ENCODE measurements around the gene RTTN. TPM values are rescaled to one million over a fixed set of nuclear protein-coding genes. Genes with fewer than 3 reads are reported as not detected.

RTTN gene
- total RNA-seq, 8 experiments from 2014 or later: 6.2 to 43.6 (median 13.7) TPM

DNA sequence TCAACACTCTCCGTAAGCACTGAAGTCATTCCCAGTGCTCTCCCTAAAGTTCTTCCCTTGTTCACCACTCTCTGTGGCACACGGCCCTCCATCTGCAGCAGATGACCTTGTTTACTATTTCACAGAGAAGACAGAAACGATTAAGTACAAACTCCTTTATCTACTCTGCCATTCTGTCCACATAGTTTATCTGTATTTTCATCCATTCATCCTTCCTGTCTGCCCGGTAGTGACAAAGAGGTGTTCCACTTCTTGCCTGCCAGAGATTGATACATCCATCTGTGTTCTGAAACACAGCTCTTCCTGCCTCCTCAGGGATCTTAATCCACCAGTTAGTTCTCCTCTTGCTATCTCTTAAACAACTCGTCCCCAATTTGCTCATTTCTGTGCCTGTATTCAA, 179.9 kb downstream of the RTTN start:
- in situ Hi-C loops (cut with MboI; ENCODE audit: low pct_unique_long_range_greater_than_20kb in 2 of 9, low sequenced_read_pairs in 9 of 9, unreplicated experiment in 9 of 9): no loop called here

DNA sequence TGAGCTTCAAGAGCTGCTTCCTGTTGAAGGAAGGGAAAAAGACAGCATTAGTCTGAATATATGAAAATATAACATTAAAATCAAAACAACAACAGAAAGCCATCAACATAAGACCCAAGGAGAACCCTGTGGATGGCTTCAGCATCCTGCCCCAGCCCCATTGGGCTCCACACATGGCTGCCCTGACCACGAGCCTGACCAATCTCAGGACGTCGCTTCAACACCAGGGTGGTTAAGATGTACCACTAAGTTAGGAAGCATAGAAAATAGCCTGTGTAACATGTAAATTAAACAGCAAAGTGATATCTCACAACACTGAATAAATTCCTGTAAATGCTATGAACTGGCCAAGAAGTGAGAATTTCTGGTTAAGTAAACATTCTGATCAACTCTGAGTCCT, 180.7 kb downstream of the RTTN start:
- no peak for ATAC-seq (replicated peaks in 6 of 8)
- in situ Hi-C loops (cut with MboI; ENCODE audit: low pct_unique_long_range_greater_than_20kb in 2 of 9, low sequenced_read_pairs in 9 of 9, unreplicated experiment in 9 of 9): no loop called here
- no peak overlapping the region for H3K4me3 ChIP-seq
- H3K27ac ChIP-seq: no peak overlapping the region
- H3K4me1 ChIP-seq (replicated peaks in 1 of 2): no peaks in the 10 kb centered on the region
- 100% methylated on average over 2 to 3 of the region's 3 CpGs; no CpG with 5 or more reads in 8 of the 10 experiments for WGBS, 10 experiments

More for the DNA sequence above, 179.9 kb downstream of the RTTN start:
- H3K4me3 ChIP-seq: no peak overlapping the region
- 75 to 100% (median 92%) methylated on average over 1 to 5 of the region's 5 CpGs; no CpG with 5 or more reads in 1 of the 10 experiments for WGBS, 10 experiments
- no peak for ATAC-seq (replicated peaks in 6 of 8)
- no peaks in the 10 kb centered on the region for H3K4me1 ChIP-seq (replicated peaks in 1 of 2)
- H3K27ac ChIP-seq: no peak overlapping the region

DNA sequence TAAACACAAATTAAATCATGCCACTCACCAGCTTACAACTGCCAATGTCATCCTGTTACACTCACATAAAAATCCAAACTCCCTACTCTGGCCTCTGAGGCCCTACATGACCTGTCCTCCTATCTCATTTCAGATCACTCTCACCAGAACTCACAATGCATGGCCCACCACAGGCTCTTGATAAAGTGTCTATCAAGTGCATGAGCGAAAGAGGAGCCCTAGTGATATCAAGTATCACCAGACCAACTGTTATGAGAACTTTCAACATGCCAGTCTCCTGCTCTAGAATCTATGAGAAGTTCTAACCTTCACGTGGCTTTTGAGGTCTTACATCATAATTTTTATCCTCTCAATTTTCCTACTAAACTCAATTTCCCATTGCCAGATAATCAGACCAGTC, 181.4 kb downstream of the RTTN start:
- in situ Hi-C loops (cut with MboI; ENCODE audit: low pct_unique_long_range_greater_than_20kb in 2 of 9, low sequenced_read_pairs in 9 of 9, unreplicated experiment in 9 of 9): no loop called here
- WGBS, 10 experiments: 40 to 100% (median 98%) methylated on average over 1 to 2 of the region's 2 CpGs; no CpG with 5 or more reads in 2 of the 10 experiments

DNA sequence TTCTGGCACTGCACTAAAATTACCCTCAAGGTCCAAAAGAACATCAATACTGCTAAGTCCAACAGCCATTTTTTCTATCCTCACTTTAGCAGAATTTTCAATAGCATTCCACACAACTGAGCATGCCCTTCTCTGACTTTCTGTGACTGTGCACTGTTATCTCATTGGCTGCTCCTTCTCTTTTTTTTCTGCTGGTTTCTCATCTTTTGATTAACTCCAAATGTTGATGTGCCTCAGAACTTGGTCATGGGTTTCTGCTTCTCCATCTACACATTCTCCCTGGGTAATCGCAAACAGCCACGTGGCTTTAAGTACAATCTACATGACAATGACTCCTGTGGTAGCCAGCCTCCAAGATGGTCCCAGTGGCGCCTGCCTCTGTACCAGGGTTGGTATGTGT, 182.9 kb downstream of the RTTN start:
- no peak for ATAC-seq (replicated peaks in 6 of 8)
- in situ Hi-C loops (cut with MboI; ENCODE audit: low pct_unique_long_range_greater_than_20kb in 2 of 9, low sequenced_read_pairs in 9 of 9, unreplicated experiment in 9 of 9): no loop called here

More for the DNA sequence above, 181.4 kb downstream of the RTTN start:
- Histone ChIP-seq H3K4me3 (no peak overlapping the region), H3K27ac (no peak overlapping the region), H3K4me1 (replicated peaks in 1 of 2) (no peaks in the 10 kb centered on the region)
- ATAC-seq (replicated peaks in 6 of 8): no peak

DNA sequence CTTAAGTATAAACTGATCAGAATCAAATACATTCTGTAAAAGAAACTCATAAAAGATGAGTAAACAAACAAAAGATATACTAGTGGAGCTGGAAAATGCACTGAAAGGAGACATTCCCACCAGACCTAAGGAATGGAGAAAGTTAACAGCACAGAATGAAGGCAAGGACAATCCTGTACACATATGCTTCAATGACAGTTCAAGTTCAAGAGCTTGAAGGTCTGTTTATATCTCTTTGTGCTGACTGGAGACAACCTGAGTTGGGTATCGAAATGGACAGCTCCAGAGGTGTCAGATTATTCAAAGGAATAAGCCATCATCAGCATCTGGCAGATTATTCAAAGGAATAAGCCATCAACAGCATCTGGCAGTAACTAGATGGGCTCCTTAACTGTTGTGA, 184.0 kb downstream of the RTTN start:
- H3K27ac ChIP-seq: no peak overlapping the region
- no peak for ATAC-seq (replicated peaks in 6 of 8)
- WGBS, 10 experiments: 60 to 100% (median 100%) methylated on average over 1 of the region's 1 CpG; no CpG with 5 or more reads in 2 of the 10 experiments
- H3K4me3 ChIP-seq: no peak overlapping the region
- in situ Hi-C loops (cut with MboI; ENCODE audit: low pct_unique_long_range_greater_than_20kb in 2 of 9, low sequenced_read_pairs in 9 of 9, unreplicated experiment in 9 of 9): no loop called here
- no peaks in the 10 kb centered on the region for H3K4me1 ChIP-seq (replicated peaks in 1 of 2)

More for the DNA sequence above, 182.9 kb downstream of the RTTN start:
- no peaks in the 10 kb centered on the region for H3K4me1 ChIP-seq (replicated peaks in 1 of 2)
- whole genome bisulfite sequencing, 10 experiments: 78 to 100% (median 94%) methylated on average over 1 to 3 of the region's 3 CpGs; no CpG with 5 or more reads in 4 of the 10 experiments
- no peak overlapping the region for H3K27ac ChIP-seq
- no peak overlapping the region for H3K4me3 ChIP-seq

DNA sequence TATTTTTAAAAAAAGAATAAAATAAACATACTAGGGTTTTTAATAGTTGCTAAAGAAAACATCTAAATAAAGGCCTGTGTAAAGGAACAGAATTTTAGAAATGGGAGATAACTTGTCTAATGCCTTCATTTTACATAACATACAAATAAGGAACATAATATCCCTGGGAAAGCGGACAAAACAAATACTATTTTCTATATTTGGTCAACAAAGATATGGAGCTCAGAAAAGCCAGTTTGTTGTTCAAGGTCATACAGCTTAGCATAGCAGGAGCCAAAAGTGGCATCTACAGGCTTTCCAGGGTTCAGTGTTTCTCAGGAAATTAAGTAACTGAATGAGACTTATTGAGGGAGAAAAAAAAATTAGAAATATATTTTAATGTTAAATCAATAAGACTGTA, 184.4 kb downstream of the RTTN start:
- in situ Hi-C loops (cut with MboI; ENCODE audit: low pct_unique_long_range_greater_than_20kb in 2 of 9, low sequenced_read_pairs in 9 of 9, unreplicated experiment in 9 of 9): no loop called here
- Histone ChIP-seq H3K4me1 (replicated peaks in 1 of 2) (no peaks in the 10 kb centered on the region), H3K27ac (no peak overlapping the region), H3K4me3 (no peak overlapping the region)
- ATAC-seq (replicated peaks in 6 of 8): no peak
- WGBS, 10 experiments: 80 to 100% (median 96%) methylated on average over 1 of the region's 1 CpG; no CpG with 5 or more reads in 2 of the 10 experiments

DNA sequence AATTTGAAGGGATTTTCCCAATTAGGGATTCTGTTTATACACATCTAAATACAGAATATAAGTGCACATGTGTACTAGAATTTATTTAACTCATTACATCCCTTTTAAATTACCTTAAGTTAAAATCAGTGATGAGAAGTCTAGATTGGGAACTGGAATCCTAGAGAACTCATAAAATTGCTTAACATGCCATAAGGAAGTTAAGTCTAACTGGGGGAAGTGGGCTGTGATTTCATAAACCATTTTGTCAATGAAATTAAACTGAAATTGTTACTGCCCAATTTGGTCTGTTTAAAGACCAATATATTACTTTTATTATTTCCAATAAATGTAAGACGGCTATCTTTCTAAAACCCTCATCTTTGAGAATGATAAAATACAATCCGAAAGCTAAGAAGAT, 185.5 kb downstream of the RTTN start:
- no peak overlapping the region for H3K27ac ChIP-seq
- ATAC-seq (replicated peaks in 6 of 8): no peak
- H3K4me1 ChIP-seq (replicated peaks in 1 of 2): no peaks in the 10 kb centered on the region
- in situ Hi-C loops (cut with MboI; ENCODE audit: low pct_unique_long_range_greater_than_20kb in 2 of 9, low sequenced_read_pairs in 9 of 9, unreplicated experiment in 9 of 9): no loop called here
- WGBS, 10 experiments: 83 to 100% (median 97%) methylated on average over 1 to 2 of the region's 2 CpGs; no CpG with 5 or more reads in 1 of the 10 experiments
- H3K4me3 ChIP-seq: no peak overlapping the region

DNA sequence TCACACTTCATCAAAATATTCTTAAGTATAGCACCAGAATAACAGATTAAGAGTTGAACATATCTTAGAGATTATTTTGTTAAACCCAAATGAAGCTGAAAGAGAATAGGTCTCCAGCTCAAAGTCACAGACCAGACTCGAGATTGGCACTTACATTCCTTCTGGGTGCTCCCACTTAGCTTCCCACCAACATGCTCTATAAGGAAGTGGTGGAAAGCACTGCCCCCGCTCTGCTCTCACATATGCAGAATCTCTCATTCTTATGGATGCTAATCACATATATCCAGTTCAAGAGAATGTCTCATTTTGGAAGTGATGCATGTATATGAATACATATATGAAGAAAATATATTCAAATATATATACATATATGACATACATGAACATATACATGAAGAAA, 186.4 kb downstream of the RTTN start:
- Histone ChIP-seq H3K4me3 (no peak overlapping the region), H3K27ac (no peak overlapping the region), H3K4me1 (replicated peaks in 1 of 2) (no peaks in the 10 kb centered on the region)
- in situ Hi-C loops (cut with MboI; ENCODE audit: low pct_unique_long_range_greater_than_20kb in 2 of 9, low sequenced_read_pairs in 9 of 9, unreplicated experiment in 9 of 9): no loop called here
- 50 to 100% (median 86%) methylated on average over 1 to 2 of the region's 2 CpGs; no CpG with 5 or more reads in 4 of the 10 experiments for WGBS, 10 experiments
- no peak for ATAC-seq (replicated peaks in 6 of 8)

DNA sequence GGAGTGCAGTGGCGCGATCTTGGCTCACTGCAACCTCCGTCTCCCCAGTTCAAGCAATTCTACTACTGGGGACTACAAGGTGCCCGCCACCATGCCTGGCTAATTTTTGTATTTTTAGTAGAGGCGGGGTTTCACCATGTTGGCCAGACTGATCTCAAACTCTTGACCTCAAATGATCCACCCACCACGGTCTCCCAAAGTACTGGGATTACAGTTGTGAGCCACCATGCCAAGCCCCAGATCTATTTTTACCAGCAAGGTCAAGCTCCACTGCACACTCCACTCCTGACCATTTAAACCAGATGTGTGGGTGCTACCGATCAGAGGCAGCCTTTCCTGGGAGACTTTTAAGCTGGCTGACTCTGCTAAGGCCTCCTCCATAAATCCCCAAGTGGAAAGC, 190.4 kb downstream of the RTTN start:
- no peak overlapping the region for H3K27ac ChIP-seq
- no peak overlapping the region for H3K4me3 ChIP-seq
- no peaks in the 10 kb centered on the region for H3K4me1 ChIP-seq (replicated peaks in 1 of 2)
- WGBS, 10 experiments: 80 to 100% (median 97%) methylated on average over 1 to 5 of the region's 7 CpGs; no CpG with 5 or more reads in 2 of the 10 experiments
- no peak for ATAC-seq (replicated peaks in 6 of 8)
- in situ Hi-C loops (cut with MboI; ENCODE audit: low pct_unique_long_range_greater_than_20kb in 2 of 9, low sequenced_read_pairs in 9 of 9, unreplicated experiment in 9 of 9): no loop called here

DNA sequence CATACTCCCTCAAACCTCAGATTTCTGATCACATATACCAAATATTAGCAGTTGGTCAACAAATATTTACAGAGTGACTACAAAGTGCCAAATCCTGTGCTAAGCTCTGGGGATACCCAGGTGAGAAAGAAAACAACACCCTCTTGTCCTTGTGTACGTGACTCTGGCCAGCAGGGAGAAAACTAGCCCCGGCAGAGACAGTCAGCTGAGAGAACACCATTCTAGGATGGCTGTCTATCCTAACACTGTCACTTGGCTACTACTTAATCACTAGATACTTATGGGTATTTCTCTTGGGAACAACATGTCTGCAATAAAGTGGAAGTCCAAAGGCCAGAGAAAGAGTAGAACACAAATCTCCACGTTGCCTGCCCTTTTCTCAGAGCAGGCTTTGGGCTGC, 199.9 kb downstream of the RTTN start:
- Histone ChIP-seq H3K27ac (no peak overlapping the region), H3K4me3 (no peak overlapping the region), H3K4me1 (replicated peaks in 1 of 2) (no peaks in the 10 kb centered on the region)
- ATAC-seq (replicated peaks in 6 of 8): no peak
- 67 to 100% (median 90%) methylated on average over 1 to 2 of the region's 3 CpGs; no CpG with 5 or more reads in 3 of the 10 experiments for WGBS, 10 experiments
- in situ Hi-C loops (cut with MboI; ENCODE audit: low pct_unique_long_range_greater_than_20kb in 2 of 9, low sequenced_read_pairs in 9 of 9, unreplicated experiment in 9 of 9): no loop called here

DNA sequence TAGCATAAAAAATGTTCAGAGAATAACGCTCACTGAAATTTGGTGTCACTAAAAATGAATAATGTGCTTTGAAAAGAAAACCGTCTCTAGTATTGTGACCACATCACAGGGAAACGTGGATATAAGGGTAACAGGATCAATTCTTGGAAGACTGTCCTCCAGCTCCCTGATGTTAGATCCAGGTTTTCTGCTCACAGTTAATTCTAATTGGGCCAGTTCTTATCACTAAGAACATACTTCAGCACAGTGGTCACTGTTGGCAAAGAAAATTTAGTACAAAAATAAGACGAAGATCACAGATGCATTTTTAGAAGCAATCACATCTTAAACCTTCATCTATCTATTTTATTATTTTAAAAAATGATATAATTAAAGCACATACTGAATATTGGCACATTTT, 200.8 kb downstream of the RTTN start:
- WGBS, 10 experiments: 80 to 100% (median 92%) methylated on average over 1 to 4 of the region's 4 CpGs; no CpG with 5 or more reads in 1 of the 10 experiments
- no peak for ATAC-seq (replicated peaks in 6 of 8)
- H3K4me1 ChIP-seq (replicated peaks in 1 of 2): no peaks in the 10 kb centered on the region
- no peak overlapping the region for H3K27ac ChIP-seq
- no peak overlapping the region for H3K4me3 ChIP-seq
- in situ Hi-C loops (cut with MboI; ENCODE audit: low pct_unique_long_range_greater_than_20kb in 2 of 9, low sequenced_read_pairs in 9 of 9, unreplicated experiment in 9 of 9): no loop called here

DNA sequence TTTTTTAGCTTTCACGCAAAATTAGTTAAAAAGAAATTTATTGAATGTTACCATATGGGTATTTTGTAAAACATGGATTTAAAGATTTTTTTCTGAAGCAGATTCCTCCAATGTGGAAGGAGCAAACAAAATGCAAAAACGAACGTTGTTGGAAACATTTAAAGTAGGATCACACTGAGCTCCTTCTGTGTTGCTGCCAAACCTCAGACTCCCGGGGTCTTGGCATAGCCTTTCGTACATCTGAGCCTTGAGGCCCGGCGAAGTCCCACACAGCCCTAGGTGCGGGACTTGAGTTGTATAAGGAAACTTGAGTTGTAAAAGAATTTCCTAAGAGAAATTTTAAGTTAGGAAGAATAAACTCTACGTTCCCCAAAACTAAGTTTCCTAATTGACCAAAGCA, 205.8 kb downstream of the RTTN start:
- H3K4me3 ChIP-seq: no peak overlapping the region
- no peak overlapping the region for H3K27ac ChIP-seq
- ATAC-seq (replicated peaks in 6 of 8): no peak
- 29 to 100% (median 72%) methylated on average over 1 to 9 of the region's 9 CpGs for WGBS, 10 experiments
- in situ Hi-C loops (cut with MboI; ENCODE audit: low pct_unique_long_range_greater_than_20kb in 2 of 9, low sequenced_read_pairs in 9 of 9, unreplicated experiment in 9 of 9): no loop called here
- no peaks in the 10 kb centered on the region for H3K4me1 ChIP-seq (replicated peaks in 1 of 2)

DNA sequence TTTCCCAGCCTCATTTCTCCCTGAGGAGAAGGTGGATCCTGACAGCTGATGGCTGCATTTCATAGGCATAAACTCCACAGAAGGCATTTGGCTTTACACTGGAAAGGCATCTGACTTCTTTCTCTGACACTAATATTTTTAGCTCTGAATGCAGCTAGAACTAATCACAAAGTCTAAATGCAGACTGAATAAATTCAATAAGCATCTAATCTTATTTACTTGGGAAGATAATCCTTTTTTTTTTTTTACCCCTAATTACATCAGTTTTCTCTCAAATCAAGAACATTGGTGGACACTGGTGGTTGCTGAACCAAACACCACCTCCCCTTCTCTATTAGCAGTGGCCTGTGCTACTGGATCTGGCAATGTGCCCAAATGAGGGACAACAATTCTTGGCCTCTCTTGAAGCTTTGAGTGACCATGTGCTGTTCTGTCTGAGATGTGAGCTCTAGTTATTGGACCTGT, 206.9 kb downstream of the RTTN start:
- ATAC-seq (replicated peaks in 6 of 8): peak in 3 of 8 experiments; percentile 15 to 45 (median 36)
- H3K4me1 ChIP-seq (replicated peaks in 1 of 2): no peaks in the 10 kb centered on the region
- H3K4me3 ChIP-seq: no peak overlapping the region

DNA sequence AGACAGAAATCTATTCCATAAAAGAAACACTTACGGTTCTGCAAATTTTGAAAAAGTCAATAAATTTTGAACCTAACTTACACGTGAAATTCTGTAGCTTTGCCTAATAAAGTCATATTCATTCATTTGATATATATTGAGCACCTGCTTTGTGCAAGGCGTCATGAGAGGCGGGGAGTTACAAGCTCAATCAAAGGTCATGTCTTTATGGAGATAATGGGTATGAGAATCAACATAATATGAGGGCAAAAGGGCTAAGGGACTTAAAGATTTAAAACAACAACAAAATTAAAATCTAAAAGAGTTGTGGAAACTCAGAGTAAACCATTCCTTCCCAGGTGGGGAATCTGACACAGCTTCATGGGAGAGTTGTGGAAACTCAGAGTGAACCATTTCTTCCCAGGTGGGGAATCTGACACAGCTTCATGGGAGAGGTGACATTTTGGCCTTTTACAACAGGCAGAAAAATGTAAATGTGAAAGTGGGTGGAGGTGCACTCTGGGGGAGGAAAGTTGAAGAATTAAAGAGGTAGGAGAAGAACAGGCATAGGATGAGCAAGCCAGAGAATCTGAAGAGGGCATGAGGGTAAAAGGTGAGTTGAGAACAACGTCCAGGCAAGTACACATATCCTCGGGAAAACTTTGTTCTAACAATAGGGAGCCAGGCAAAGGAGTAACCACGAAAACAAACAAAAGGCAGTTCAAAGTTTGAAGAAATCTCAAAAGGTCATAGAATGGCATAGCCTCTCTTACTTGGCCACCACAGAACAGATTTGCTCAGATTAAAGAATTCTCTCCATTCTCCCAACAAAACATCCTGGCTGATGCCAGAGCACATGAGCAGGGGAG, 208.3 kb downstream of the RTTN start:
- no peak for ATAC-seq (replicated peaks in 6 of 8)
- Histone ChIP-seq H3K4me3 (no peak overlapping the region), H3K27ac (no peak overlapping the region), H3K4me1 (replicated peaks in 1 of 2) (no peaks in the 10 kb centered on the region)
- WGBS, 10 experiments: 64 to 100% (median 81%) methylated on average over 4 to 7 of the region's 7 CpGs
- in situ Hi-C loops (cut with MboI; ENCODE audit: low pct_unique_long_range_greater_than_20kb in 2 of 9, low sequenced_read_pairs in 9 of 9, unreplicated experiment in 9 of 9): no loop called here

More for the DNA sequence above, 206.9 kb downstream of the RTTN start:
- no peak overlapping the region for H3K27ac ChIP-seq
- in situ Hi-C loops (cut with MboI; ENCODE audit: low pct_unique_long_range_greater_than_20kb in 2 of 9, low sequenced_read_pairs in 9 of 9, unreplicated experiment in 9 of 9): no loop called here
